ENCODE results near the gene TENT5A. TPM values are rescaled to one million over a fixed set of nuclear protein-coding genes. Genes with fewer than 3 reads are reported as not detected.
A peak's percentile ranks its signal among the peaks of the same experiment; 100 is the strongest.

Gene TENT5A
- polyA plus RNA-seq, 3 donors, result 9.1 to 28.9 (median 12.1) TPM

DNA sequence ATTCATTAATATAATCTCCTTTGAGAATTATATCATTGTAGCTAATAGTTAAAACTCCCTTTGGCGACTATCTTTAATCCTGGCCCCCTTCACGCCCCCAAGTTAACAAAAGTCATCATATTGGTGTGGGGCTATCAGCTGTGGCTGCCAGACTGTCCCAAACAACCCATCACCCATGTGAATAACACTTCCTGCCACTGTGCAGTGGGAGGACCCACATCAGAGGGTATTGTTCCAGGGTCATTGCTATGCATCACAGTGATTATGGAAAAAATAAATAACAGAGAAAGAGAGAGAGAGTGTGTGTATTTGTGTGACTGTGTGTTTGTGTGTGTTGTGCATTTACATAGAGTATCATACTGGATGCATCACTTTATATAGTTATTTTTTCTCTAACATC is 39.3 kb upstream of the TENT5A start:
- peak overlapping the region in 1 of 7 donors; percentile 6 for H3K27ac Mint-ChIP-seq

DNA sequence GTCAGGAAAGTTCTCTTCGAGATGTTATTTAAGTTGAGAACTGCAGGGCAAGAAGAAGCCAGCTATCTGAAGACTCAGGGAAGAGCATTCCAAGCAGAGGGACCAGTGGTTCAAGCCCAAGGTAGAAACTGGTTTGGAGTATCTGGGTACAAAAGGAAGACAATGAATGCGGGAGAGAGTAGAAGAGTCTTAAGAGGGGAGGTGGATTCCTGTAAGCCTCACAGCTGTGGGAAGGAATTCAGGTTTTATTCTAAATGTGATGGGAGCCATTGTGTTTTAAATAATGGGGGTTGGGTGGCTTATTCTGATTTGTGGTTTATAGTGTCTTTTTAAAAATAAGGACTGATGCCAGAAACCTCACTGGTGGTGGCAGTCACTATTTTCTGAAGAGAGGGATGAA is 37.6 kb upstream of the TENT5A start:
- intact Hi-C loops (cut with micrococcal nuclease), result no loop called here
- Histone ChIP-seq H2AFZ (ENCODE audit: insufficient read depth, low read depth, low read length, poor library complexity, severe bottlenecking) (no peak overlapping the region), H3K27me3 (ENCODE audit: control insufficient read depth in 2 of 2, insufficient read depth in 2 of 2, low read length in 2 of 2) (no peaks in the 10 kb centered on the region), H3K36me3 (replicated peaks in 1 of 2; ENCODE audit: control insufficient read depth in 1 of 2, insufficient read depth in 2 of 2, low read length in 2 of 2) (no peaks in the 10 kb centered on the region), H3K9ac (ENCODE audit: insufficient read depth, low read length, poor library complexity, severe bottlenecking) (no peak overlapping the region), H4K20me1 (ENCODE audit: insufficient read depth, low read length) (no peaks in the 10 kb centered on the region), H3K4me3 (replicated peaks in 1 of 3; ENCODE audit: low read depth in 2 of 3, low read length in 3 of 3) (no peak overlapping the region), H3K4me2 (replicated peaks; ENCODE audit: extremely low read depth, low read length, poor library complexity, severe bottlenecking) (no peak overlapping the region), H3K9me3 (replicated peaks in 1 of 2; ENCODE audit: control insufficient read depth in 1 of 2, insufficient read depth in 1 of 2, low read length in 2 of 2) (no peaks in the 10 kb centered on the region), H3K27ac (ENCODE audit: low read depth in 1 of 2, low read length in 2 of 2) (no peak overlapping the region), H3K4me1 (ENCODE audit: control insufficient read depth in 1 of 2, insufficient read depth in 2 of 2, low read length in 2 of 2) (peaks cover 21 to 27% of the 10 kb centered on the region in 2 donors), H3K79me2 (ENCODE audit: insufficient read depth, low read length) (no peaks in the 10 kb centered on the region)
- no peaks in the 10 kb centered on the region for H3K9me3 Mint-ChIP-seq
- H3K27me3 Mint-ChIP-seq (ENCODE audit: low read depth in 3 of 3), result no peaks in the 10 kb centered on the region
- peaks cover 35% of the 10 kb centered on the region for H3K4me1 Mint-ChIP-seq
- 97% methylated on average over 2 of the region's 2 CpGs for WGBS (ENCODE audit: insufficient coverage)
- H3K27ac Mint-ChIP-seq, result no peak overlapping the region
- no peak overlapping the region for H3K4me3 Mint-ChIP-seq
- no peaks in the 10 kb centered on the region for H3K36me3 Mint-ChIP-seq
- DNase-seq, result no peak
- TF ChIP-seq, protein P1, sequence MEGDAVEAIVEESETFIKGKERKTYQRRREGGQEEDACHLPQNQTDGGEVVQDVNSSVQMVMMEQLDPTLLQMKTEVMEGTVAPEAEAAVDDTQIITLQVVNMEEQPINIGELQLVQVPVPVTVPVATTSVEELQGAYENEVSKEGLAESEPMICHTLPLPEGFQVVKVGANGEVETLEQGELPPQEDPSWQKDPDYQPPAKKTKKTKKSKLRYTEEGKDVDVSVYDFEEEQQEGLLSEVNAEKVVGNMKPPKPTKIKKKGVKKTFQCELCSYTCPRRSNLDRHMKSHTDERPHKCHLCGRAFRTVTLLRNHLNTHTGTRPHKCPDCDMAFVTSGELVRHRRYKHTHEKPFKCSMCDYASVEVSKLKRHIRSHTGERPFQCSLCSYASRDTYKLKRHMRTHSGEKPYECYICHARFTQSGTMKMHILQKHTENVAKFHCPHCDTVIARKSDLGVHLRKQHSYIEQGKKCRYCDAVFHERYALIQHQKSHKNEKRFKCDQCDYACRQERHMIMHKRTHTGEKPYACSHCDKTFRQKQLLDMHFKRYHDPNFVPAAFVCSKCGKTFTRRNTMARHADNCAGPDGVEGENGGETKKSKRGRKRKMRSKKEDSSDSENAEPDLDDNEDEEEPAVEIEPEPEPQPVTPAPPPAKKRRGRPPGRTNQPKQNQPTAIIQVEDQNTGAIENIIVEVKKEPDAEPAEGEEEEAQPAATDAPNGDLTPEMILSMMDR (IDR thresholded peaks at IDR 0.05), result no peak

More for the DNA sequence above, 39.3 kb upstream of the TENT5A start:
- Mint-ChIP-seq H3K9me3 (peaks cover 0 to 7% (median 4%) of the 10 kb centered on the region in 7 donors), H3K4me3 (no peak overlapping the region), H3K27me3 (ENCODE audit: low read depth in 3 of 3) (no peaks in the 10 kb centered on the region), H3K36me3 (peaks cover 0 to 4% of the 10 kb centered on the region in 2 donors), H3K4me1 (peaks cover 35% of the 10 kb centered on the region)
- DNase-seq, result no peak
- H4K20me1 ChIP-seq (ENCODE audit: insufficient read depth, low read length), result no peaks in the 10 kb centered on the region
- no peaks in the 10 kb centered on the region for H3K36me3 ChIP-seq (replicated peaks in 1 of 2; ENCODE audit: control insufficient read depth in 1 of 2, insufficient read depth in 2 of 2, low read length in 2 of 2)
- H3K9me3 ChIP-seq (replicated peaks in 1 of 2; ENCODE audit: control insufficient read depth in 1 of 2, insufficient read depth in 1 of 2, low read length in 2 of 2), result peaks cover 0 to 8% of the 10 kb centered on the region in 2 donors
- H3K27me3 ChIP-seq (ENCODE audit: control insufficient read depth in 2 of 2, insufficient read depth in 2 of 2, low read length in 2 of 2), result no peaks in the 10 kb centered on the region
- H3K79me2 ChIP-seq (ENCODE audit: insufficient read depth, low read length), result no peaks in the 10 kb centered on the region
- no peak overlapping the region for H3K9ac ChIP-seq (ENCODE audit: insufficient read depth, low read length, poor library complexity, severe bottlenecking)
- intact Hi-C loops (cut with micrococcal nuclease), result no loop called here
- no peak overlapping the region for H3K27ac ChIP-seq (ENCODE audit: low read depth in 1 of 2, low read length in 2 of 2)
- H3K4me3 ChIP-seq (replicated peaks in 1 of 3; ENCODE audit: low read depth in 2 of 3, low read length in 3 of 3), result no peak overlapping the region
- H3K4me2 ChIP-seq (replicated peaks; ENCODE audit: extremely low read depth, low read length, poor library complexity, severe bottlenecking), result no peak overlapping the region
- no peak overlapping the region for H2AFZ ChIP-seq (ENCODE audit: insufficient read depth, low read depth, low read length, poor library complexity, severe bottlenecking)
- H3K4me1 ChIP-seq (ENCODE audit: control insufficient read depth in 1 of 2, insufficient read depth in 2 of 2, low read length in 2 of 2), result peaks cover 21 to 27% of the 10 kb centered on the region in 2 donors
- TF ChIP-seq, protein P1 (IDR thresholded peaks at IDR 0.05), result no peak
- WGBS (ENCODE audit: insufficient coverage), result no CpG with 5 or more reads among the region's 2 CpGs

All from CD14-positive monocyte (primary cell).